Kasumi-1 (cell line): ENCODE results near the gene PRKG1.
A peak's percentile ranks its signal among the peaks of the same experiment; 100 is the strongest.

Experiments
- DNase-seq, 2 experiments: peaks; one replicate each; lab custom pipeline; 2025; lab: John Stamatoyannopoulos, UW

PRKG1 gene

DNA sequence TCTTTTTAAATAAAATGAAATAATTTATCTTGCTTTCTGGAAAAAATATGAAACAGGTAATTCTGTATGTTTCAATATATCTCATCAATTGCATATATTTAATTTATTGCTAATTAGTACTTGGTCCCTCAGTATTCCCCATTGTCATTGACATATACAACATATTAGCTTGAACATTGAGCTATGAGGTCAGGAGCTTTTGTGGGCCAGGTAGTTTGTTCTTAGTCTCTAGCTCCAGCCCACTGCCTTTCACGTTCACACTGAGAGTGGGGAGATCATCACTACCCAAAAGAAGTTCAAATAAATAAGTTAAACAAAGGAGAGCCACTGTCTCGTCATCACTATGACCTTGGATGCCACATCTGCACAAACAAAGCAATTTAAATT lies 1185.1 kb downstream of the PRKG1 start:
- DNase-seq, result no peak

DNA sequence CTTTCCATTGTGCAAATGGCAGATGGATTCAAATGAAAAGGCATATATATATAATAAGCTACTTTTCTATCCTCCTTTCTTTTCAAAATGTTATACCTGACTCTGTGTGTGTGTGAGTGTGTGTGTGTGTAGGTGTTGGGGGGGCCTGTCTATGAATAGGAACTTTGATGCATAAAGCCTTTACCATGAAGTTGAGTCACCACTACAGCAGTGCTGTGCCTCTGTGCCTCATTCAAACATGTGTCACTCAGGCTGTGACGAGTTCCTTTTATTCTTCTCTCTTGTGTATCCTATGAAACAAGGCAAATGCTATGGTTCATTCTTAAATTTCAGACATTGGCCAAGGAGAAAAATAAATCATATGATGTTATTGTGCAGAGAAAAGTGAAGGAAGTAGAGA lies 1187.1 kb downstream of the PRKG1 start:
- no peak for DNase-seq

- no peak for DNase-seq
Measured at GRCh38 chr10:52265131-52265926, 1191.0 kb downstream of the PRKG1 start.

DNA sequence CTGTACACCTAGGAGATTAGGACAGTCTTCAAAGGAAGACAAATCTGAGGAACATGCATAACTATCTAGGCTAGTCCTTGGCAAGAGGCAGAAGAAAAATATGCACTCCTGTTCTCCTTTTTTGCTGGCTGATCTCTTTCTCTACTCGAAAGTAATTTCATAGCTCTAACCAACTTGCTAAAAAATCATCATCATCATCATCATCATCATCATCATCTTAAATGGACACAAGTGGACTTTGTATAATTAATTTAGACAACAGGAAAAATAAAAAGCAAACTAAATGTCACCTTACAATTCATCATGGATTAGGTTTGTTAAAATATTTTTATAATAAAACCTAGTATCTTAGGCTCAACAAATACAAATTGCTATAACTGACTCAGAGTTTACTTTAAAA lies 1192.6 kb downstream of the PRKG1 start:
- DNase-seq, result no peak

DNA sequence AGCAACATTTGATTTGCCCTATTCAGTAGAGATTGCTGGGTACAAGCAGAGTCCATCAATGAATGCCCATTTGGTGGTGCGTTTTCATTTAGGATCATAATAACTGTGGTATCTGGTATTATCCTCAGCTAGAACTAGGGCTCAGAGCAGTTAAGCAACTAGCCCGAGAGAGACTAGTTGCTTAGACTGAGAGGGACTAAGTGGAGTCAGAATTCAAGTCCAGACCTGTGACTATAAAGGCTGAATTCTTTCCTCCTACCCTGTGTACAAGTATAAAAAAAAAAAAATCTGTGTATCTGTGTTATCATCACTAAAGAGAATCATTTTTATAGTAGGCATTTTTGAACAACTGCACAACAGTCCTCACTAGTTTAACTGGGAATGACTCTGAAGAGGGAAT lies 1194.5 kb downstream of the PRKG1 start:
- DNase-seq, result no peak

DNA sequence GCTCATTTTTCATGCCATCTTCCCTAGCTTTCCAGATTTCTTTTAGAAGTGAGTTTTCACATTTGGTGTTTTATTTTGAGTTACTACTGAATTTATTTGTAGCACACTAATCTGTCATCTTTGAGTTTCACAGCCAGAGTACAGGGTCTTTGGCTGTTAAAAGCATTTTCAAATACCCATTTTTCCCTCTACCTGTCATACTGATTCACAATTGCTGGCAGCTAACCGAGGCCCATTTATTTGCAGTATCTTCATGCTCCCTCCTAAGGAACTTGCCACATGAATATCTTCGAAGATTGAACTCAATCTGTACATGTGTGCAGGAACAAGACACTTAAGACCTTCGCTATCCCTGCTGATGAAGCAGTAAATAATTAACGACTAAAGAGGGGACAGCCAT lies 1194.9 kb downstream of the PRKG1 start:
- DNase-seq, result no peak

GRCh38 chr10:52276163-52276562 lies 1201.9 kb downstream of the PRKG1 start:
- DNase-seq, result no peak

GRCh38 chr10:52276986-52277385 lies 1202.7 kb downstream of the PRKG1 start:
- DNase-seq, result no peak

- DNase-seq, result no peak
Measured at GRCh38 chr10:52279546-52279945, 1205.3 kb downstream of the PRKG1 start.

- no peak for DNase-seq
Measured at GRCh38 chr10:52280051-52280450, 1205.8 kb downstream of the PRKG1 start.

DNA sequence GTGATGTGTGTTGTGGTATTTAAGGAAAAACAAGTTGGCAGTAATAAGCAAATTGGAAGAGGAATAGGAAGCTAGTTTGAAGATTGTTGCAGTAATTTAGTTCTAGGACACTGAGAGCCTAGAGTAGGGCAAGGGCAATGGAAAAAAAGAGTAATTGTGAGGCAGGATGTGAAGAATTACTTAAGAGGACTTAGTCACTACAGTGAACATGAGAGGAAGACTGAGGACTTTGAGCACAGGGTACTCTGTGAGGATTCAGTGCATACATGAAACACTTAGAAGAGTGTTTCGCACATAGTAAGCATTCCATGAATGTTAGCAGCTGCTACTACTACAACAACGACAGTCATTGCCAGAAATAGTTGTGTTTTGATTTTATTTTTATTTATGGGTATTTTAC lies 1208.9 kb downstream of the PRKG1 start:
- DNase-seq, result no peak

DNA sequence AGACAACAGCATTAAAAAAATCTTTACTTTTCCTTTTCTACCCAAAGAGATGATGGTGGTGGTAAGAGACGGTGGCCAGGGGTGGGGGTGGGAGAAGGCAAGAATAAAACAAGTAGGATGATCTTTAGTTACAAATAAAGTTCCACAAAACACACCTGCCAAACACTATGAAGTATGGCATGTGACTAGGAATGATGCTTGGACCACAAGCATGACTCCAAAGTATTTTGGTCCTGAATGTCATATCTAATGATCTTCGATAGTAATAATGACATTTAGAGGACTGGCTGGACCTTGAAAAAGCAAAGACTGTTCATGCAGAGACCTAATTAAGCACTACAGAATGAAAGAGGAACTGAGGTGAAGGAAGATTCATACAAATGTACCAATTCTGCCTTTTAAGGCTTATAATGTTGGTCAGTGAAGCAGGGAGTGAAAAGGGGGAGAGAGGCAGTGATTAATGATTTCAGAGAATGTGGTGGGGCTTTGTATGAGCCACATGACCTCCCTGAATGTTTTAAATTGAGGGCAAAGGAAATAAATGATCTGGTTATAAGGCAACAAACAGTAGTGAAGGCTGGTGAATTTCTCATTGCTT lies 1210.2 kb downstream of the PRKG1 start:
- no peak for DNase-seq

DNA sequence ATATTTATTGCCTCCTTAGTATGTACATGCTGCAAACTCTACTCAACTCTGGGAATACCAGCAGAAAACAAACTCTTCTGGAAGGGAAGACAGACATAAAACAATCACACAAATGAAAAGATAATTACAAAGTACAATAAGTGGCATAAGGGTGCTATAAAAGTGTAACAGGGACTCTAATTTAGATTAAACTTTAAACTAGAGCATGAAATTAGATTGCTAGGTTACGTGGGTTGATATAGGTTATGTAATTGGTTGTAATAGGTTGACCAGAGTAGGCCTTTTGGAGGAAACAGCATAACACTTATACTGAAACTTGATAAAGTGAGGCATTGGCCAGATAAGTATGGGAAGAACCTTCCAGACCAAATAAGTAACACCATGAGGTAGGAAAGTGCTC lies 1213.6 kb downstream of the PRKG1 start:
- DNase-seq, result no peak

- DNase-seq, result no peak
Measured at GRCh38 chr10:52297747-52298146, 1223.5 kb downstream of the PRKG1 start.

DNA sequence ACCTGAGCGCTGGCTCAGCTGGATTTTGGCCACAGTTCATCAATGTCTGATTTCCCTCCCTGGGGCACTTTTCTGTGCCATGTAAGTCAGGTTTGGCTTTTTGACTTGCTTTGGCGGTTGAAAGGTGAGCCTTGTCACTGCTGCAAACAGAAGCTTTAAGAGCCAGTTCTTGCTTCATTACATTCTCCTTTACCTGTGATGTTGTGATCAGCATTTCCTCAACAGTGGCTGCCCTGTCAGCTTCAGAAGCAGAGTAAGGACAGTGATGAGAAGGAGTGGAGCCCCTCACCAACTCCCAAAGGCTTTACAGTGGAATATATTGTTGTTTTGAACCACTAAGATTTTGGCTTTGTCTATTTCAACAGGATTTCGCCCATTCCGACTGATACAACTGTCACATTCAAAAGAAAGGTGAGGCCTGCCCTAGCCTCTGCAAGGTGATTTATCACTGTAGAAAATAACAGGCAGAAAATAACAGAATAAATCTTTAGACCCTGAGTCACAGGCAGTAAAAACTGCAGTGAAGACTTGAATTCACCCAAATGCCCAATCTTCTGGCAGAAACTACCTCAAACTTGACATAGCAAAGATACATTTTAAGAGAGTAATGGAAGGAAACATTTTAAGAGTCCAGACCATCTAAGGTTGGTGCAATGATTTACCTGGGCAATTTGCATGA lies 1226.5 kb downstream of the PRKG1 start:
- DNase-seq, result no peak

DNA sequence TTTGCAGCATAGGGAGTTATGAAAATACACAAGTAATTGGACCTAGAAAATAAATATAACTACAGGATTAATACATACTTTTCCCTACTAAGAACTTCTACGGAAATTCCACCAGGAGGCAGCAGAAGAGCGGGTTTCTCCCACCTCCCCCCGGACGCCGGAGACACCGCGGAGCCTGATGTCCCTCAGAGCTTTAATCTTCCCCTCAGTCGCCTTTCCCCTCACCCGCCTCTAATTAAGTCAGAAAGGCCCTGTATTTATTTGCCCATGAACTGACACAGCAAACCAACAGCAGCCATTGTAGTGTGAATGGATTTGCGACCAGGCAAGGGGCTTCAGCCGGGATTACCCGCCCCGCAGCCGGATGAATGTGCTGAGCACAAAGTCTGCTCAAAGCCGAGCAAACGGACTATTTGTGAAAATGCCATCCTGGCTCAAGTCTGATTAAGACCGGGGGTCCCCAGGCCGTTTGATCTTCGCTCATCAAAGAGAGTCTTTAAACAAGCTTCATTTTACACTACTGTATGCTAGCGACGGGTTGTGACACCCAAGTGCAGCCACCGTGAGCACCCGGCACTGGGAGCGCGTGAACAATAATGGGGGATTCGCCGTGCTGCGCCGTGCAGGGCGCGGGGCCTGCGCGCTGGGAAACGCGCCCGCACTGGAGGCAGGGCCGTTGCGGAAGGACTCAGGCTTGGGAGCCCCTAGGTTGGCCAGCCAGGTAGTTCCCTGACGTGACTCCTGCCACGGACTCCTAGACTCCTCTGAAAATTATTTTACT lies 1234.2 kb downstream of the PRKG1 start:
- peak; percentile 85 to 95 for DNase-seq

DNA sequence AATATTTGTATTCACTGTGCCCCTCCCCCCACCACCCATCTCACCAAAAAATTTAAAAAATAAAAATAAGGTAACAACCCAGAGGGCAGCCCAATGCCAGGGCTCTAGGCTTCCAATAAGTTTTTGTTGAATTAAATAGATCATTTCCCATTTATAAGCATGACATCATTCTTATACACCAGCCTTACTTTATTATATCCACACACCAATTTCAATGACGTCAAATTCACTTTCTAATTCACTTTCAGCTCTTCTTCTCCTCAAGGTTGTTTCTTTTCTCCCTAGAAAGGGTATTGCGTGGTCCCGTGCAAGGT lies 1238.6 kb downstream of the PRKG1 start:
- DNase-seq, result no peak

DNA sequence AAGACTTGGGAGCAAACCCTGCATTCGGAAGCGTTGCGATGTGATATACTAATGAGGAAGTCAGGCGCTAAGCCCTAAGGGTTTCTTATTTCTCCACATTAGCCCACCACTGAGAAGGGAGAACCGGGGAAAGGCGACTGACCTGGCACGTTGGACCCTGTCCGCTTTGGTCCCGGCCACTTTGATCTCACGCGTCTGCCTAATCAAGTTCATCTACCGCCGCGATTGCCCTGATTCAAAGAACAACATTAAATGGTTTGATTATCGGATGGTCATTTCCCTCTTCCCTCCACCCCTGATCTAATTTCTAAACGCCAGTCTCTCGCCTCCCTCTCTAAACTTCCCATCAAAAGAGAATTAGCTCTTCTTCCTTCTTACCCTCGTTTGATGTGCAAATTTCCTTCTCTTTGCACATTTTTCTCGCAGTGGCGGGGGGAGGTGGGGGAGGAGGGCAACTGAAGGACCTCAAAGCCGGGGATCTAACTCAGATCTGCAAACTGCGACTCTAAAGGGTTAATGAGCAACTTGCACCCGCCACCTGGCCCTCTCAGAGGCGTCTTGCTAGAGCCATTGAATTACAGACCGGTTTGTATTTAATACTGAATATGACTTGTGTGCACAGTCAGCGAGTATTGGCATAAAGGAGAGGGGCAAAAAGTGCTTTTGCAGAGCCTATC lies 1239.1 kb downstream of the PRKG1 start:
- no peak for DNase-seq

DNA sequence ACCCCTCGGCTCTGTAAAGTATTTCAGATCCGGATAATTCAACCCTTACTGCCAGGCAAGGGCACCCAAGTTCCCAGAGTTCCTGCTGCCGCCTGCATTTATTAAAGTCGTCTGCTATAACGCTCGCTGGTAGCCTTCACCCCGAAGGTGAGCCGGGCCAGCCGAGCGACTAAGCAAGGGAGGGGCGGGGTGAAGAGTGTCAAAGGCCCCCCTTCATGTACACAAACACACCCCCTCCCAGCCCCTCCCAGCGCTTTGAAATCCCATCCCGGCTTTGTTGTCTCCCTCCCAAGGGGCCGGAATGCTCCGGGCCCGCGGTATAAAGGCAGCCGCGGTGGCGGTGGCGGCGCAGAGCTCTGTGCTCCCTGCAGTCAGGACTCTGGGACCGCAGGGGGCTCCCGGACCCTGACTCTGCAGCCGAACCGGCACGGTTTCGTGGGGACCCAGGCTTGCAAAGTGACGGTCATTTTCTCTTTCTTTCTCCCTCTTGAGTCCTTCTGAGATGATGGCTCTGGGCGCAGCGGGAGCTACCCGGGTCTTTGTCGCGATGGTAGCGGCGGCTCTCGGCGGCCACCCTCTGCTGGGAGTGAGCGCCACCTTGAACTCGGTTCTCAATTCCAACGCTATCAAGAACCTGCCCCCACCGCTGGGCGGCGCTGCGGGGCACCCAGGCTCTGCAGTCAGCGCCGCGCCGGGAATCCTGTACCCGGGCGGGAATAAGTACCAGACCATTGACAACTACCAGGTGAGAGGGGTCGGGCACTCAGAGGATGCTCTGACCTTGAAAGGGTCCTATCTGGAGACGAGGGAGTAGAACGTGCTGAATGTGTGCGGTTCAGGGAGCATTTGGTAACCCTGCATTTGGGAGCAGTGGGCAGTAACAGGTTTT lies 1239.9 kb downstream of the PRKG1 start, which contains the start of gene DKK1:
DKK1 (plus strand) TSS at position 349 of the 889 bp plus-strand sequence; CDS start at position 503, 154 bp downstream.
- no peak for DNase-seq

DNA sequence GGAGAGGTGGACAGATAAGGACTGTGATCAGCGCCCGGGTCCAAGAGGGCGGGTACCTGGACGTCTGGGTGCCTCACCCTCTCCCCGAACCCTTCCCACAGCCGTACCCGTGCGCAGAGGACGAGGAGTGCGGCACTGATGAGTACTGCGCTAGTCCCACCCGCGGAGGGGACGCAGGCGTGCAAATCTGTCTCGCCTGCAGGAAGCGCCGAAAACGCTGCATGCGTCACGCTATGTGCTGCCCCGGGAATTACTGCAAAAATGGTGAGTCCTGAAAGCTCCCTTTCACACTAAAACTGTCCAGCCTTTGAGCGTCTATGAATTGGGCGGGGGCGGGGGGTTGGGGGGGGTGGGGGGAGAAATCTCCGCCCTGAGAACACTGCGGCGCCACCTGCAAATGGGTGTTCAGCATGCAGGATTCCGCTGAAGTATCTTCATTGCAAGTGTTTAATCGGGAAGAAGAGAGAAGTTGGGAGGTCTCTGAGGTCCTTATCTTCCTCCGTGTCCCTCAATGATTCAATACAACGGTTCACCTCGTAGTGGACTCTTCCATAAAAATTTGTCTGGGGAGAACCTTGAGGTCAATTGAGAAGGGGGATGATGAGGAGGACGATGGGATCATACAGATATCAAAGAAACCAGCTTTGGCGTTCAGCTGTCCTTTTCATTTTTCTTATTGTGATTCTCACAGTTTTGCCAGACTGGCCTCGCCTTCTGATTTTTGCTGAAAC lies 1240.7 kb downstream of the PRKG1 start:
- DNase-seq, result no peak
